Naive thymus-derived CD4-positive, alpha-beta T cell (primary cell): ENCODE results near the gene PTPN7. TPM values are rescaled to one million over a fixed set of nuclear protein-coding genes. Genes with fewer than 3 reads are reported as not detected.

Experiments used
- ATAC-seq: fragments of 150-1000 bp; cut with Tn5 transposase; 2 replicates; pipeline ENCODE4 v1.10.0; 2021; ENCODE audit warnings: mild to moderate bottlenecking, moderate library complexity
- CTCF ChIA-PET: fragments of 350-600 bp; sonication (Branson Sonifier 250); formaldehyde crosslinking; loops from one replicate; lab custom pipeline; 2021; ENCODE audit warnings: antibody characterized with exemption; lab: Charles Lee
- POLR2A ChIA-PET: fragments of 350-600 bp; sonication (Branson Sonifier 250); formaldehyde crosslinking; loops from one replicate; lab custom pipeline; 2021; ENCODE audit warnings: antibody characterized with exemption, inconsistent platforms; lab: Charles Lee
- DNase-seq, 9 donors: peaks; one replicate each; pipeline versions ENCODE4 v3.0.0 to v3.0.0-alpha.2; 2020 to 2022; ENCODE audit warnings: mixed read lengths in 1 of 9
- H3K27ac ChIP-seq: one replicate; pipeline ENCODE4 v1.7.0; 2013; ENCODE audit warnings: mild to moderate bottlenecking, low read depth, low read length, moderate library complexity
- H3K27me3 ChIP-seq, 2 donors: one replicate each; pipeline ENCODE4 v1.7.0; 2013; ENCODE audit warnings: low read length in 2 of 2, mild to moderate bottlenecking in 2 of 2, moderate library complexity in 2 of 2; ENCODE audit not compliant: control insufficient read depth in 2 of 2, insufficient read depth in 2 of 2
- H3K36me3 ChIP-seq, 3 experiments: 1 replicate in 2 of 3; 2 replicates in 1 of 3; pipeline ENCODE4 v1.7.0; 2013; ENCODE audit warnings: low read length in 3 of 3, mild to moderate bottlenecking in 3 of 3, moderate library complexity in 1 of 3; ENCODE audit not compliant: insufficient read depth in 3 of 3, control insufficient read depth in 2 of 3
- H3K4me1 ChIP-seq, 2 donors: one replicate each; pipeline ENCODE4 v1.7.0; 2013; ENCODE audit warnings: low read length in 2 of 2, mild to moderate bottlenecking in 2 of 2, moderate library complexity in 1 of 2; ENCODE audit not compliant: control insufficient read depth in 2 of 2, insufficient read depth in 2 of 2
- H3K4me3 ChIP-seq: 2 replicates; pipeline ENCODE4 v1.7.0; 2013; ENCODE audit warnings: mild to moderate bottlenecking, low read length
- H3K9me3 ChIP-seq, 3 experiments: 1 replicate in 2 of 3; 2 replicates in 1 of 3; pipeline ENCODE4 v1.7.0; 2013; ENCODE audit warnings: low read length in 3 of 3; ENCODE audit not compliant: control insufficient read depth in 2 of 3
- H3K27ac Mint-ChIP-seq, 9 donors: one replicate each; pipeline ENCODE4 v1.8.0; 2020 to 2022; ENCODE audit warnings: mixed read lengths in 9 of 9, mild to moderate bottlenecking in 8 of 9, moderate library complexity in 5 of 9, inconsistent platforms in 2 of 9
- H3K27me3 Mint-ChIP-seq, 5 donors: one replicate each; pipeline ENCODE4 v1.8.0; 2021 to 2022; ENCODE audit warnings: mixed read lengths in 5 of 5, mild to moderate bottlenecking in 1 of 5
- H3K36me3 Mint-ChIP-seq, 5 donors: one replicate each; pipeline ENCODE4 v1.8.0; 2020 to 2022; ENCODE audit warnings: mixed read lengths in 5 of 5, mild to moderate bottlenecking in 3 of 5, inconsistent platforms in 1 of 5
- H3K4me1 Mint-ChIP-seq, 7 donors: one replicate each; pipeline ENCODE4 v1.8.0; 2020 to 2022; ENCODE audit warnings: mixed read lengths in 7 of 7, mild to moderate bottlenecking in 3 of 7, inconsistent platforms in 1 of 7
- H3K4me3 Mint-ChIP-seq, 10 donors: one replicate each; pipeline ENCODE4 v1.8.0; 2020 to 2022; ENCODE audit warnings: mild to moderate bottlenecking in 10 of 10, mixed read lengths in 10 of 10, moderate library complexity in 6 of 10, inconsistent platforms in 2 of 10
- H3K9me3 Mint-ChIP-seq, 11 donors: one replicate each; pipeline ENCODE4 v1.8.0; 2020 to 2022; ENCODE audit warnings: mixed read lengths in 11 of 11, mild to moderate bottlenecking in 4 of 11, inconsistent platforms in 1 of 11, moderate library complexity in 1 of 11
- intact Hi-C, 2 donors: fragments of 100-400 bp; cut with micrococcal nuclease; formaldehyde crosslinking; loops; one replicate each; pipeline ENCODE4 v1.15.1; 2023
- polyA plus RNA-seq, 2 donors: library from polyadenylated mRNA; unstranded; fragments of 300-500 nt; fragmentation: Illumina TruSeq; gene quantifications; one replicate each; pipeline ENCODE4 v1.2.3, GENCODE V29; 2021
- total RNA-seq, 6 experiments: library from RNA in 5 of 6; stranded (reverse) in 5 of 6; gene quantifications; 1 replicate in 5 of 6; 2 replicates in 1 of 6; pipeline ENCODE4 v1.2.3 and lab custom pipeline; 2021 to 2026

The PTPN7 gene
- total and polyA plus RNA-seq, 7 experiments from 2014 or later = 40.4 to 258 (median 78.6) TPM

GRCh38 chr1:202127061-202127460 is 33.3 kb downstream of the PTPN7 start:
- H3K27me3 Mint-ChIP-seq = peaks cover 0 to 16% (median 9%) of the 10 kb centered on the region in 5 donors
- ChIA-PET POLR2A (no interaction called here), CTCF (no interaction called here)
- no peak for ATAC-seq
- H3K4me1 Mint-ChIP-seq = peaks cover 0 to 11% (median 3%) of the 10 kb centered on the region in 7 donors
- no peaks in the 10 kb centered on the region for H3K9me3 ChIP-seq
- H3K27ac Mint-ChIP-seq = no peak overlapping the region
- peaks cover 0 to 2% (median 0%) of the 10 kb centered on the region in 3 experiments for H3K36me3 ChIP-seq
- DNase-seq = no peak
- H3K4me3 ChIP-seq = no peak overlapping the region
- H3K27ac ChIP-seq = no peak overlapping the region
- H3K4me3 Mint-ChIP-seq = no peak overlapping the region
- no peaks in the 10 kb centered on the region for H3K4me1 ChIP-seq
- no peaks in the 10 kb centered on the region for H3K9me3 Mint-ChIP-seq
- H3K27me3 ChIP-seq = no peaks in the 10 kb centered on the region
- intact Hi-C loops = no loop called here
- H3K36me3 Mint-ChIP-seq = no peaks in the 10 kb centered on the region

DNA sequence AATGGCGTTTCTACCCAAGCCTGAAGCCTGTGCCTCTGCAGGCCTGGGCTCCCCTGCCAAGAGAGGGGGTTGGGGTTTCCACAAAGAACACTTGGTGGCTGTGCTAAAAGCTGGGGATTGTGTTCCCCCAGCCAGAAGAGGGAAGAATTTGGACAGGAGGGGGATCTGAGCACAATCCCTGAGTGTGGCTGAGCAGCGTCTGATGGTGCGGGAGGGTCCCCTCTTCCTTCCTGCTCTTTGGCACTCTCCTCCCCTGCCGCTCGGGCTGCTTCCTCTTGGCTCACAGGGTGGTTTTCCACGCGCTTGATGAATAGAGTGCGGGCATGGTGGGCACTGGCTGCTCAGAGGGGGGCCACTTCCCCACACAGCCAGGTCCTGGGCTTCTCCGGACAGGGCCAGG is 34.0 kb downstream of the PTPN7 start:
- POLR2A ChIA-PET = no interaction called here
- DNase-seq (no peak), ATAC-seq (no peak)
- no peaks in the 10 kb centered on the region for H3K4me1 ChIP-seq
- Mint-ChIP-seq H3K9me3 (no peaks in the 10 kb centered on the region), H3K27me3 (peaks cover 6 to 16% (median 9%) of the 10 kb centered on the region in 5 donors), H3K36me3 (no peaks in the 10 kb centered on the region), H3K27ac (no peak overlapping the region), H3K4me3 (no peak overlapping the region), H3K4me1 (peaks cover 0 to 7% (median 0%) of the 10 kb centered on the region in 7 donors)
- intact Hi-C loops = no loop called here
- H3K27me3 ChIP-seq = no peaks in the 10 kb centered on the region
- no peaks in the 10 kb centered on the region for H3K9me3 ChIP-seq
- H3K4me3 ChIP-seq = no peak overlapping the region
- no peaks in the 10 kb centered on the region for H3K36me3 ChIP-seq
- H3K27ac ChIP-seq = no peak overlapping the region
- CTCF ChIA-PET = no interaction called here

DNA sequence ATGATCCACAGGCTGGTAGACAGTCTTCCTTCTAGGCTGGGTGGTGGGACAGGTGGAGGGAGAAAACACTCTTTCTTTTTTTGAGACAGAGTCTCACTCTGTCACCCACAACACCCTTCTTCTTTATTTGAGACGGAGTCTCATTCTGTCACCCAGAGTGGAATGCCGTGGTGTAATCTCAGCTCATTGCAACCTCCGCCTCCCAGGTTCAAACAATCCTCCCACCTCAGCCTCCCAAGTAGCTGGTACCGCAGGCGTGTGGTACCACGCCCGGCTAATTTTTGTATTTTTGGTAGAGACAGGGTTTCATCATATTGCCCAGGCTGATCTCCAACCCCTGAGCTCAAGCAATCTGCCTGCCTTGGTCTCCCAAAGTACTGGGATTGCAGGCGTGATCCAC is 34.8 kb downstream of the PTPN7 start:
- Histone ChIP-seq H3K27me3 (no peaks in the 10 kb centered on the region), H3K4me1 (no peaks in the 10 kb centered on the region), H3K36me3 (no peaks in the 10 kb centered on the region), H3K4me3 (no peak overlapping the region), H3K27ac (no peak overlapping the region), H3K9me3 (no peaks in the 10 kb centered on the region)
- DNase-seq (no peak), ATAC-seq (no peak)
- ChIA-PET CTCF (no interaction called here), POLR2A (no interaction called here)
- Mint-ChIP-seq H3K4me1 (peaks cover 0 to 7% (median 0%) of the 10 kb centered on the region in 7 donors), H3K4me3 (no peak overlapping the region), H3K9me3 (no peaks in the 10 kb centered on the region), H3K27ac (no peak overlapping the region), H3K27me3 (peaks cover 6 to 16% (median 10%) of the 10 kb centered on the region in 5 donors), H3K36me3 (no peaks in the 10 kb centered on the region)
- intact Hi-C loops = no loop called here

- no peak overlapping the region for H3K4me3 Mint-ChIP-seq
- H3K27me3 Mint-ChIP-seq = peaks cover 6 to 16% (median 10%) of the 10 kb centered on the region in 5 donors
- no peak overlapping the region for H3K27ac ChIP-seq
- H3K4me1 ChIP-seq = no peaks in the 10 kb centered on the region
- no peak overlapping the region for H3K27ac Mint-ChIP-seq
- H3K27me3 ChIP-seq = no peaks in the 10 kb centered on the region
- ChIA-PET POLR2A (no interaction called here), CTCF (interaction anchor here (1.0 kb wide), 1 partner anchor 11 kb away, joined by 5 read pairs; no protein-coding TSS in a partner anchor)
- no peak for ATAC-seq
- H3K4me3 ChIP-seq = no peak overlapping the region
- no peaks in the 10 kb centered on the region for H3K9me3 ChIP-seq
- intact Hi-C loops = no loop called here
- no peak for DNase-seq
- no peaks in the 10 kb centered on the region for H3K36me3 Mint-ChIP-seq
- H3K36me3 ChIP-seq = no peaks in the 10 kb centered on the region
- no peaks in the 10 kb centered on the region for H3K9me3 Mint-ChIP-seq
- peaks cover 0 to 7% (median 0%) of the 10 kb centered on the region in 7 donors for H3K4me1 Mint-ChIP-seq
Measured at GRCh38 chr1:202124142-202124541, 36.3 kb downstream of the PTPN7 start.

DNA sequence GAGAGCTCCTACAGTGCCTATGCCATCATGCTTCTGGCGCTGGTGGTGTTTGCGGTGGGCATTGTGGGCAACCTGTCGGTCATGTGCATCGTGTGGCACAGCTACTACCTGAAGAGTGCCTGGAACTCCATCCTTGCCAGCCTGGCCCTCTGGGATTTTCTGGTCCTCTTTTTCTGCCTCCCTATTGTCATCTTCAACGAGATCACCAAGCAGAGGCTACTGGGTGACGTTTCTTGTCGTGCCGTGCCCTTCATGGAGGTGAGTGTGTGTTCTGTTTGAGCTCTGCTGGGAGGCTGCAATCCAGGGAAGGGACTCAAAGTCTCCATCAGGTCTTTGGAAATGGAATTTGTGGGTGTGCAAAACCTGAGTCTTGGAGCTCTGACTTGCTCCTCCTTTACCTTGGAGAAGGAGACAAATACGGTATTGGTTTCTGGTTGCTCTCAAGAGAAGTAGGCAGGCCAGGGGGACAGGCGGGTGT is 37.0 kb downstream of the PTPN7 start:
- intact Hi-C loops = no loop called here
- ATAC-seq (no peak), DNase-seq (no peak)
- ChIA-PET POLR2A (interaction anchor here (0.6 kb wide), 1 partner anchor 52 kb away, joined by 3 read pairs; no protein-coding TSS in a partner anchor), CTCF (interaction anchor here (1.0 kb wide), 1 partner anchor 12 kb away, joined by 5 read pairs; no protein-coding TSS in a partner anchor)
- Histone ChIP-seq H3K4me3 (no peak overlapping the region), H3K36me3 (no peaks in the 10 kb centered on the region), H3K27me3 (no peaks in the 10 kb centered on the region), H3K4me1 (no peaks in the 10 kb centered on the region), H3K9me3 (no peaks in the 10 kb centered on the region), H3K27ac (no peak overlapping the region)
- Mint-ChIP-seq H3K27ac (no peak overlapping the region), H3K36me3 (no peaks in the 10 kb centered on the region), H3K9me3 (no peaks in the 10 kb centered on the region), H3K27me3 (peaks cover 6 to 16% (median 10%) of the 10 kb centered on the region in 5 donors), H3K4me3 (no peak overlapping the region), H3K4me1 (peaks cover 0 to 7% (median 0%) of the 10 kb centered on the region in 7 donors)

GRCh38 chr1:202122639-202123335 is 37.6 kb downstream of the PTPN7 start, which contains the start of gene GPR37L1:
Gene GPR37L1 (plus strand): TSS chr1:202122917. CDS start chr1:202122964, 47 bp downstream.
- Histone ChIP-seq H3K9me3 (no peaks in the 10 kb centered on the region), H3K27ac (no peak within 1 kb of the TSS), H3K4me1 (no peaks in the 10 kb centered on the region), H3K27me3 (no peaks in the 10 kb centered on the region), H3K4me3 (no peak within 1 kb of the TSS), H3K36me3 (no peaks in the 10 kb centered on the region)
- Mint-ChIP-seq H3K27me3 (peaks cover 6 to 16% (median 10%) of the 10 kb centered on the region in 5 donors), H3K36me3 (no peaks in the 10 kb centered on the region), H3K4me1 (peaks cover 0 to 7% (median 0%) of the 10 kb centered on the region in 7 donors), H3K4me3 (no peak within 1 kb of the TSS), H3K9me3 (no peaks in the 10 kb centered on the region), H3K27ac (no peak within 1 kb of the TSS)
- ChIA-PET POLR2A (interaction anchor here (0.6 kb wide), 1 partner anchor 53 kb away, joined by 3 read pairs; no protein-coding TSS in a partner anchor), CTCF (interaction anchor here (0.6 to 1.0 kb wide), 2 partner anchors 12 to 13 kb away, joined by 5 read pairs; no protein-coding TSS in a partner anchor)
- intact Hi-C loops = no loop called here
- ATAC-seq = no peak
- DNase-seq = no peak
